C4-2B (cell line): Measurements from ENCODE around the gene SLC29A4.
"Not testable (repeated sequence)": the region's sequence is repeated elsewhere in the genome, so short reads cannot be mapped to it uniquely, and the experiment has no call there.

Experiments used
- CTCF ChIP-seq: fragments of 450-650 bp; conservative IDR thresholded peaks from 2 replicates; pipeline ENCODE4 v1.5.1; 2017; ENCODE audit warnings: mild to moderate bottlenecking
- ZFX ChIP-seq: fragments of 450-650 bp; IDR thresholded peaks from 2 replicates; pipeline ENCODE4 v1.6.1; 2017

- not testable (repeated sequence) for TF ChIP-seq CTCF, ZFX
Measured at GRCh38 chr7:5305050-5305449, 22.3 kb downstream of the SLC29A4 start.
